Stimulated activated CD8-positive, alpha-beta memory T cell treated with anti-CD3 and anti-CD28 coated beads, Interleukin-15, amount 100 ng/mL, for 1 hour (primary cell): ENCODE measurements around the gene MBLAC1.

Experiments
- DNase-seq: peaks from one replicate; pipeline ENCODE4 v3.0.0-alpha.2; 2020; ENCODE audit warnings: low read depth

The MBLAC1 gene, protein sequence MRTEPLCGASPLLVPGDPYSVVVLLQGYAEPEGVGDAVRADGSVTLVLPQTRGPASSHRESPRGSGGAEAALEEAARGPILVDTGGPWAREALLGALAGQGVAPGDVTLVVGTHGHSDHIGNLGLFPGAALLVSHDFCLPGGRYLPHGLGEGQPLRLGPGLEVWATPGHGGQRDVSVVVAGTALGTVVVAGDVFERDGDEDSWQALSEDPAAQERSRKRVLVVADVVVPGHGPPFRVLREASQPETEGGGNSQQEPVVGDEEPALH

GRCh38 chr7:100126931-100127865, at the start of gene MBLAC1:
Gene MBLAC1, plus strand, starts transcription at chr7:100126967. Its CDS starts 429 bp downstream, at chr7:100127396.
- DNase-seq, result peak; percentile 89

- DNase-seq, result no peak
These were observed 49.6 kb upstream of the MBLAC1 start for GRCh38 chr7:100077205-100077604.

GRCh38 chr7:100079024-100079560, 47.7 kb upstream of the MBLAC1 start:
- no peak for DNase-seq

DNA sequence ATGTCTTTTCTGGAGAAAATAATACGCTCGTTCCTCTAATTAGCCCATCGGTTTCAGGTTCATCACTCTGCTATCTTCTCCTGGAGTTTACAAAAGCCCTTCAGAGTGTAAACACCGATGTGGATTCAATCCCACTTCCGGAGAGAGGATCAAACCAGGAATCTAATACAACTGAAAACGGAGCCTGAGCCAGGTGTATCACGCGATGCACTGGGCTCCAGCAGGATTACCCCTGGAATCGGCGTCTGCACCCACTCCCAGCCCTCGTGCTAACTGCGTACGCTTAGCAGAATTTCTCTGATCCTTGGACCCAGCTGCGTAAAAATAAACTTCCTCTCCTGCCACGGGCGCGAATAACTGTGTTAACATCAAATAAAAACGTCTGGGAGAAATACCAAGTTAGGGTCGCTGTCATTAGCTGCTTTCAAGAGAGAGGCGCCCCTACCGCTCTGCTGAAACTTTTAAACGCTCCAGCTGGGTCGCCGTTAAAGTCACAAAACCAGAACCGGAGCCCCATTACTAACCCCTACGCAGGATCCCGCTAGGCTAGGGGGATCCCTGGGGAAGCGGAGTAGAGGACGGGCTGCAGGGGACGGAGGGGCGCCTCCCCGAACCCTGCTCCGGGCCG, 45.7 kb upstream of the MBLAC1 start:
- DNase-seq, result no peak

DNA sequence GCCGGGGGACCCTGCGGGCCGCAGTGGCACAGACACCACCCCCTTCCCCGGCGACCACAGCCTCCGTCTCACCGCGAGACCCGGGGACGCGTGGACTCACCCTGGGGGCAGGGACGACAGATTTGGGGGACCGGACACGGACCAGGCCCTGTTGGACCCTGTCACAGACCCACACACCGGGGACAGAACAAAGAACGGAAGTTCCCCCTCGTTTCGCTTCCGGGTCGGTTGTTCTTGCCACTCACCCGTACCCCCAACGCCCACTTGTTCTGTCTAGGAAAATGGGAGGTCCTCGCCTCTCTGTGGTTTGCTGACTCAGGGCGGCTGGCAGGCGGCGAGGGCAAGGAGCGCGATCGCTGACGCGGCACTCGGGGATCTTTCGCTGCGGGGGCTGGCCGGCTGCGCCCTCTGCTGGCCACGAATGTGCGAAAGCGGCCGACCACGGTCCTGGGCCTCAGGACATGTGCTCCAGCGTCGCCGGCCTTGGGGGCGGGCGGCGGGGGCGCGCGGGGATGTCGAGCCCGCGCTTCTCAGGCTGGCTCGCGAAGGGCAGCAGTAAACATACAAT, 45.1 kb upstream of the MBLAC1 start, which contains the start of gene ZNF3:
TSS of gene ZNF3 (minus strand) at position 189 of the 568 bp plus-strand sequence. CDS start 4,366 bp downstream, outside the sequence.
- peak; percentile 95 for DNase-seq

- DNase-seq, result no peak
These were observed 43.8 kb upstream of the MBLAC1 start for GRCh38 chr7:100082978-100083377.

- no peak for DNase-seq
These were observed 41.3 kb upstream of the MBLAC1 start for GRCh38 chr7:100085515-100085914.

GRCh38 chr7:100087055-100087750, 39.6 kb upstream of the MBLAC1 start:
- no peak for DNase-seq

DNA sequence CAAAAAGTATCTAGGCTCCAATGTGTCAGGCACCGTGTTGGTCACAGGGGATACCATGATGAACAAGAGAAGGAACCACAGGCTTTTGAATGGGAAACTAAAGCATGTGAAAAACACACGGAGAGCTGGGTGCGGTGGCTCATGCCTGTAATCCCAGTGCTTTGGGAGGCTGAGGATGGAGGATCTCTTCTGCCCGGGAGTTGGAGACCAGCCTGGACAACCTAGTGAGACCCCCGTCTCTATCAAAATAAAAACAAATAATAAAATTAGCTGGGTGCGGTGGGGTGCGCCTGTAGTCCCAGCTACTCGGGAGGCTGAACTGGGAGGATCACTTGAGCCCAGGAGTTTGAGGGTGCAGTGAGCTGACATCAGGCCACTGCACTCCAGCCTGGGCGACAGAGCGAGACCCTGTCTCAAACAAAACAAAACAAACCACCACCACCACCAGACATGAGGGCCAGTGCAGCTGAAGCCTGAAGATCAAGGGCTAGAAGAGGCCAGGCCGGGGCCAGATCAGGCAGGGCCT, 38.6 kb upstream of the MBLAC1 start:
- DNase-seq, result no peak

DNA sequence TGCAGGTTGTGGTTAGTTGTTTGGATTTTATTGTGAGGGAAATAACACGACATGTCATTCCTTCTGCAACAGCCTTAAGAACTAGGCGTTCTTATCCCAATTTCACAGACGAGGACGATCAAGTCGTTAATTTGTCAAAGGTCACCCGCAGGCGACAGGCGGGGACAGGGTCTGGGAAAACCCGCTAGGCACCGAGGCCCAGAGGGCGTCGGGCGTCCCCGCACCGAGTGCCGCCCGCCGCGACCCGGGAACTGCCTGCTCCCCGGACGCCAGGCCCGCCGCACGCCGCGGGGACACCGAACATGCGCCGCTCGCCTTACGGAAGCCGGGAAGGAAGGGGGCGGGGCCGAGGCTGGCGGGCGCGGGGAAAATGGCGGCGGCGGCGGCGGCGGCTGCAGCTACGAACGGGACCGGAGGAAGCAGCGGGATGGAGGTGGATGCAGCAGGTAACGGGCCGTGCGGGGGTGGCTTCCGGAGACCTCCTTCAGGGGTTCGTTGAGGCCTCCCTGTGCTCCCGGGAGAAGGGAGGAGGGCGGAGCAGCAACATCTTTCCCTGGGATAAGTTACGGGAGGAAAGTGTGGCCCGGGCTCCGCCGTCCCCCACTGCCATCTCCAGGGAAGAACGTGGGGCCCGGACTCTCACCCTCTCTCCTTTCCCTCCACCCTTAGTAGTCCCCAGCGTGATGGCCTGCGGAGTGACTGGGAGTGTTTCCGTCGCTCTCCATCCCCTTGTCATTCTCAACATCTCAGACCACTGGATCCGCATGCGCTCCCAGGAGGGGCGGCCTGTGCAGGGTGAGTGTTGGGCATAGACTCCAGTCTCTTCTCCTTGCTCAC, 37.9 kb upstream of the MBLAC1 start, which contains the start of gene COPS6:
TSS of gene COPS6 (plus strand) at position 349 of the 837 bp plus-strand sequence. CDS start at position 371, 22 bp downstream.
- peak; percentile 67 for DNase-seq

- DNase-seq, result no peak
These were observed 37.1 kb upstream of the MBLAC1 start for GRCh38 chr7:100089458-100090196.

DNA sequence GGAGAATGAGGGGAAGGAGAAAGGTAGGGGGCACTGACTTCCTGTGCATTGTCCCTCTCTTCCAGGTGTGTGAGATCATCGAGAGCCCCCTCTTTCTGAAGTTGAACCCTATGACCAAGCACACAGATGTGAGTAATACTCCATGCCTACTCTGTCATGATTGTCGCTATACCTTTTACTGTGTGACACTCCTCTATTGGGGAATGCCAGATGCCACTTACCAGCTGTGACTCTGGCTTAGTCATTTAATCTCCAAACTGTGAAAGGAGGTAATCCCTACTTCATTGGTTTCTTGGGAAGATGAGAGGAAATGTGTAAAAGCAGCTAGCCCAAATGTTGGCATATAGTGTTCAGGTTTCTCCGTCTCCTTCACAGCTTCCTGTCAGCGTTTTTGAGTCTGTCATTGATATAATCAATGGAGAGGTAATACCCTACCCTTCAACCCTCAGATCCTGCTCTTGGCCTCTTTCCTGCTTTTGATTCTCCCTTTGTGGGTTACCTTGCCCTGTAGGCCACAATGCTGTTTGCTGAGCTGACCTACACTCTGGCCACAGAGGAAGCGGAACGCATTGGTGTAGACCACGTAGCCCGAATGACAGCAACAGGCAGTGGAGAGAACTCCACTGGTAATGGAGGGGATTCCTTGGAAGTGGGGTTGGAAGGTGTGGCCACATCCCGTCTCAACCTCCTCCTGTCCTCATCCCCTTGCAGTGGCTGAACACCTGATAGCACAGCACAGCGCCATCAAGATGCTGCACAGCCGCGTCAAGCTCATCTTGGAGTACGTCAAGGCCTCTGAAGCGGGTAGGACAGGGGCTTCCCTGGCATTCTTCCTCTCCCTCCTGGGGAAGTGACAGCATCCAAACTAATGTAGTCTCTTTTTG, 36.0 kb upstream of the MBLAC1 start:
- no peak for DNase-seq

DNA sequence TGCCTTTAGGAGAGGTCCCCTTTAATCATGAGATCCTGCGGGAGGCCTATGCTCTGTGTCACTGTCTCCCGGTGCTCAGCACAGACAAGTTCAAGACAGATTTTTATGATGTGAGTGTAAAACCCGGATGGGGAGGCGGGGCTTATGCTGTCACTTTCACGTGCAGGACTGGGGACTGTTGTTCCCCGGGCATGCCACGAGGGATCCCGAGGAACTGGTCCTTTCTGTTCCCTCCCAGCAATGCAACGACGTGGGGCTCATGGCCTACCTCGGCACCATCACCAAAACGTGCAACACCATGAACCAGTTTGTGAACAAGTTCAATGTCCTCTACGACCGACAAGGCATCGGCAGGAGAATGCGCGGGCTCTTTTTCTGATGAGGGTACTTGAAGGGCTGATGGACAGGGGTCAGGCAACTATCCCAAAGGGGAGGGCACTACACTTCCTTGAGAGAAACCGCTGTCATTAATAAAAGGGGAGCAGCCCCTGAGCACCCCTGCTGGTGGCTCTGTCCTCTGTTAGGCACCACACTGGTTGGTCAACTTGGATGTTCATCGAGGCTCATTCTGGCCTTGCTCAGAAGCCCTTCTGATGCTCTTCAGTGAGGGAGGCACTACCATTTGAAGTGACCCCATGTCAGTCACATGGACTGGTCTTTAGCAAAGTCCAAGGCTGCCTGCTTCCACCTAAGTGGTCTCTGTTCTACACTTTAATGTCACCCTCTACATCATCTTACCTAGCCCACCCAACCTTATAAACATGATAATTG, 35.2 kb upstream of the MBLAC1 start:
- DNase-seq, result no peak

GRCh38 chr7:100093054-100093453, 33.7 kb upstream of the MBLAC1 start:
- no peak for DNase-seq

DNA sequence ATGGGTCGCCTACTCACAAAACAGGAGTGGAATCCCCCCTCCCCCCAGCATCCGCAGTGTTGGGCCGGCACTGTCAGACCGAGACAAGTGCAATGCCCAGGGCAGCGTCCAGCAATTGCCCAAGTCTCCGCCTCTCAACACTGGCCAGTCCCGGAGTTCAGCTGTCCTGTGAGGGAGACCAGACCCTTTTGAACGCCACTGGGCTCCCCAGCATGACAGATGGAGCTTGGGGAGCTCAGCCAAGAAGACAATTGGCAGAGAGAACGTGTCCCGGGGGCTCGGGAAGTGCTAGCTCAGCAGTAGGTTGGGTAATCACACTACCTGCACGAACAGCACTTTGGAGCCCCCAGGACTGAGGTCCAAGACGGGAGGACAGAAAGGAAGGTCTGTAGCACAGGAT, 33.3 kb upstream of the MBLAC1 start:
- no peak for DNase-seq

DNA sequence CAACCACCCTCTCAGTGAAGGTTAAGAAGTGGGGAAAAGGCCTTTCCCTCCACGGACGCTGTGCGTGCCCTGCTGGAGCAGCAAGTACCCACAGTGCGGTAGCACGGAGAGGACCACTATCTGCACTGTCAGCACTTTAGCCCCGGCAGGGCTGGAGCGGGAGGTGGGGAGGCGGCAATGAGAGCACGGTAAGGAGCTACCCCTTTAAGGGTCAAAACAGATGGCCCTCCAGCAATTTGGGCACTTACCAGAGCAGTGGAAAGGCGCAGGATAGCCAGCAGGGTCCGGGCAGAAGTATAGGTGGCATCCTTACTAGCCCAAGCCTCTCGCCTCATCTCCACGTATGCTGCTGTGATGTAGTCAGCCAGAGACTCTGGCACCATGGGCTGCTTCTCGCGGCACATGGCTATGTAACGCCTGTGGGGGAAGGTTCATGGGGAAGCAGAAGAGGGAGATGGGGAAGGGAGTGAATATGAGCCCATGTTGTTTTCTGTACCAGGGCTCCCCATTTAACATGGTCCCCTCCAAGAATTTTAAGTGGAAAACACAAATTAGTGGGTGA, 32.8 kb upstream of the MBLAC1 start:
- DNase-seq, result no peak

GRCh38 chr7:100095289-100095688, 31.5 kb upstream of the MBLAC1 start:
- no peak for DNase-seq
